Neural cell (in vitro differentiated cells): ENCODE results near the gene UBXN1. TPM values are rescaled to one million over a fixed set of nuclear protein-coding genes. Genes with fewer than 3 reads are reported as not detected.
A peak's percentile ranks its signal among the peaks of the same experiment; 100 is the strongest.

ENCODE experiments used
- H2AFZ ChIP-seq: fragments of 200-600, 300-800 bp; sonication (generic), shearing (Covaris generic); 2 replicates; pipeline ENCODE4 v1.6.0; 2014; ENCODE audit warnings: low read depth, mild to moderate bottlenecking, antibody characterized with exemption, low read length, moderate library complexity
- H3F3A ChIP-seq: fragments of 200-600 bp; shearing (Covaris generic); 2 replicates; pipeline ENCODE4 v1.6.1; 2016; ENCODE audit warnings: mild to moderate bottlenecking, moderate library complexity, mixed read lengths, antibody characterized with exemption, low read length; ENCODE audit not compliant: insufficient read depth, poor library complexity, severe bottlenecking
- H3K27ac ChIP-seq: fragments of 200-600, 300-800 bp; sonication (generic), shearing (Covaris generic); 2 replicates; pipeline ENCODE4 v1.5.1; 2014; ENCODE audit warnings: mild to moderate bottlenecking, low read length, moderate library complexity
- H3K27me3 ChIP-seq: fragments of 300-800, 200-600 bp; sonication (generic), shearing (Covaris generic); 2 replicates; pipeline ENCODE4 v1.6.0; 2014; ENCODE audit warnings: mild to moderate bottlenecking, low read depth, low read length, moderate library complexity; ENCODE audit not compliant: insufficient read depth
- H3K36me3 ChIP-seq: fragments of 300-800, 200-600 bp; sonication (generic), shearing (Covaris generic); 2 replicates; pipeline ENCODE4 v1.5.1; 2014; ENCODE audit warnings: mild to moderate bottlenecking, antibody characterized with exemption, low read length, moderate library complexity; ENCODE audit not compliant: insufficient read depth
- H3K4me2 ChIP-seq: fragments of 300-800, 200-600 bp; sonication (generic), shearing (Covaris generic); 2 replicates; pipeline ENCODE4 v1.6.0; 2014; ENCODE audit warnings: mild to moderate bottlenecking, low read length
- H3K4me3 ChIP-seq: fragments of 300-800, 200-600 bp; sonication (generic), shearing (Covaris generic); 2 replicates; pipeline ENCODE4 v1.5.1; 2014; ENCODE audit warnings: mild to moderate bottlenecking, low read length, moderate library complexity
- H3K79me2 ChIP-seq: fragments of 200-600 bp; shearing (Covaris generic); replicated peaks from 2 replicates; pipeline ENCODE4 v1.6.0; 2014; ENCODE audit warnings: mild to moderate bottlenecking, low read length, moderate library complexity; ENCODE audit not compliant: insufficient read depth
- H3K9ac ChIP-seq: fragments of 300-800, 200-600 bp; sonication (generic), shearing (Covaris generic); 2 replicates; pipeline ENCODE4 v1.6.1; 2016; ENCODE audit warnings: mild to moderate bottlenecking, low read length, mixed read lengths
- H3K9me2 ChIP-seq: fragments of 200-600 bp; shearing (Covaris generic); 2 replicates; pipeline ENCODE4 v1.6.1; 2016; ENCODE audit warnings: mild to moderate bottlenecking, low read length, mixed read lengths; ENCODE audit not compliant: insufficient read depth
- H3K9me3 ChIP-seq: fragments of 200-600, 300-800 bp; sonication (generic), shearing (Covaris generic); 2 replicates; pipeline ENCODE4 v1.6.1; 2016; ENCODE audit warnings: mild to moderate bottlenecking, mixed run types, low read length, moderate library complexity, mixed read lengths
- H4K20me1 ChIP-seq: fragments of 200-600 bp; shearing (Covaris generic); 2 replicates; pipeline ENCODE4 v1.6.1; 2016; ENCODE audit warnings: mild to moderate bottlenecking, mixed run types; ENCODE audit not compliant: insufficient read depth
- EP300 ChIP-seq: fragments of 450-650 bp; conservative IDR thresholded peaks from 2 replicates; pipeline ENCODE4 v1.6.1; 2014; ENCODE audit warnings: antibody characterized with exemption, mild to moderate bottlenecking, moderate library complexity; ENCODE audit not compliant: poor library complexity, severe bottlenecking
- EZH2 ChIP-seq: fragments of 200-600, 300-800 bp; shearing (Covaris generic), sonication (generic); IDR thresholded peaks from 2 replicates; pipeline ENCODE4 v1.6.1; 2014; ENCODE audit warnings: antibody characterized with exemption, low read length, borderline replicate concordance, mild to moderate bottlenecking; ENCODE audit not compliant: insufficient read depth, poor library complexity, severe bottlenecking
- MXI1 ChIP-seq: fragments of 450-650 bp; conservative IDR thresholded peaks from 2 replicates; pipeline ENCODE4 v1.6.1; 2014; ENCODE audit warnings: antibody characterized with exemption, mild to moderate bottlenecking; ENCODE audit not compliant: poor library complexity, severe bottlenecking
- POLR2AphosphoS5 ChIP-seq: IDR thresholded peaks from 2 replicates; pipeline ENCODE4 v1.6.1; 2012
- RAD21 ChIP-seq: fragments of 450-650 bp; conservative IDR thresholded peaks from 2 replicates; pipeline ENCODE4 v1.6.1; 2014; ENCODE audit warnings: antibody characterized with exemption, mild to moderate bottlenecking, moderate library complexity
- REST ChIP-seq: IDR thresholded peaks from 2 replicates; pipeline ENCODE4 v1.6.1; 2012; ENCODE audit warnings: borderline replicate concordance
- SMC3 ChIP-seq: fragments of 450-650 bp; conservative IDR thresholded peaks from 2 replicates; pipeline ENCODE4 v1.6.1; 2014; ENCODE audit warnings: antibody characterized with exemption, mild to moderate bottlenecking, moderate library complexity; ENCODE audit not compliant: poor library complexity
- polyA plus RNA-seq: library from polyadenylated mRNA; depleted of rRNA; stranded (reverse); fragments of >200 nt; gene quantifications from 2 replicates; pipeline ENCODE4 v1.2.3, GENCODE V29; 2014

Gene UBXN1
- polyA plus RNA-seq, 1 donor from 2014 or later, result 209 TPM

DNA sequence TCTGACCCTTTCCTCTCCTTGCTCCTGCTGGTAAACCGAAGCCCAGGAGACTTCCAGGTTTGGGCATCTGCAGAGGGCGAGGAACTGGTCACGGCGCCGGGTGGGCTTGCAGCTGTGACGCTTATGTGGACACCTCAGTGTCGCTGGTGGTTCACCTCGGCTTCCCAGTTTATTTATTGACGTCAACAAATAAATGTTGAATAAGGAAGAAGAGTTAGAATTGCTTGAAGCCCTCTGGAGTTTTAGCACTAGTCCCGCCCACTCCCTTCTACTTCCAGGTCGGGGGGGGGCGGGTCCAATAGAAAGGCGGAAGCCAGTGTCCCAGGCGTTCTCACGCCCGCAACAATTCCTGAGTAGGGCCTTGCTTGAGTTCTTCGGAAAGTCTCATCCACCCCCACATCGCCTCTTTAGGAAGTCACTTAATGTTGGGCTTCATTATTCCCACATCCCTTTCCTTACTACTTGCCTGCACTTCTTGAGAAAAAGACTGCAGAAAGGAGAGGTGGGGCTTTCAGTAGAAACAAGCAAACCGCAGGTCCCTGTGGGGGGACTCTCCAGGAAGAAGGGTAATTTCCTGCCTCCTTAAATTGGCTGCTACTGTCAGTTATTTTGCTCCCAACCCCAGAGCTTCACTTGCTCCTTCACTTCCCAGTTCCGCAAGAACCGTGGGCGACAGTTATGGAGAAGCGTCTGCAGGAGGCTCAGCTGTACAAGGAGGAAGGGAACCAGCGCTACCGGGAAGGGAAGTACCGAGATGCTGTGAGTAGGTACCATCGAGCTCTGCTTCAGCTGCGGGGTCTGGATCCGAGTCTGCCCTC lies 49.5 kb upstream of the UBXN1 start, which contains the start of gene TTC9C:
TSS of gene TTC9C (plus strand) at position 316 of the 818 bp plus-strand sequence. CDS start at position 679, 363 bp downstream.
- H2AFZ ChIP-seq, result peak within 1 kb of the TSS; percentile 81
- peaks cover 42% of the 10 kb centered on the region for H3K79me2 ChIP-seq
- TF ChIP-seq RAD21, result peak; percentile 28
- no peak for TF ChIP-seq SMC3
- TF ChIP-seq EZH2, result no peak
- peak; percentile 25 for TF ChIP-seq REST
- peak; percentile 70 for TF ChIP-seq POLR2AphosphoS5
- TF ChIP-seq MXI1, result peak; percentile 87
- no peaks in the 10 kb centered on the region for H3K9me2 ChIP-seq
- peak within 1 kb of the TSS; percentile 93 for H3K27ac ChIP-seq
- peak within 1 kb of the TSS; percentile 75 for H3K9ac ChIP-seq
- H4K20me1 ChIP-seq, result peaks cover 3% of the 10 kb centered on the region
- no peaks in the 10 kb centered on the region for H3K36me3 ChIP-seq
- H3K4me3 ChIP-seq, result peak within 1 kb of the TSS; percentile 83
- H3K4me2 ChIP-seq, result peak within 1 kb of the TSS; percentile 94
- no peaks in the 10 kb centered on the region for H3K9me3 ChIP-seq
- H3F3A ChIP-seq, result peaks cover 5% of the 10 kb centered on the region
- H3K27me3 ChIP-seq, result no peaks in the 10 kb centered on the region

- H3F3A ChIP-seq, result peaks cover 5% of the 10 kb centered on the region
- peak overlapping the region; percentile 75 for H3K9ac ChIP-seq
- peak overlapping the region; percentile 81 for H2AFZ ChIP-seq
- H3K79me2 ChIP-seq, result peaks cover 48% of the 10 kb centered on the region
- no peak for TF ChIP-seq POLR2AphosphoS5
- TF ChIP-seq SMC3, result no peak
- peak; percentile 21 for TF ChIP-seq EP300
- no peak for TF ChIP-seq REST
- no peak for TF ChIP-seq RAD21
- peak overlapping the region; percentile 83 for H3K4me3 ChIP-seq
- H3K27ac ChIP-seq, result peak overlapping the region; percentile 93
- peaks cover 2% of the 10 kb centered on the region for H3K36me3 ChIP-seq
- H4K20me1 ChIP-seq, result peaks cover 3% of the 10 kb centered on the region
- peak overlapping the region; percentile 38 for H3K4me2 ChIP-seq
- H3K9me3 ChIP-seq, result no peaks in the 10 kb centered on the region
- H3K27me3 ChIP-seq, result no peaks in the 10 kb centered on the region
- no peaks in the 10 kb centered on the region for H3K9me2 ChIP-seq
Observed at GRCh38 chr11:62727872-62728170, 48.9 kb upstream of the UBXN1 start.
